HepG2 (cell line): ENCODE results near the gene PTPRF. TPM values are rescaled to one million over a fixed set of nuclear protein-coding genes. Genes with fewer than 3 reads are reported as not detected.

ENCODE experiments used
- BORCS8-MEF2B ChIP-seq: sonication (generic); formaldehyde crosslinking; IDR thresholded peaks from 2 replicates; pipeline ENCODE4 v1.8.0; 2022; ENCODE audit warnings: mild to moderate bottlenecking, missing genetic modification reagents
- HINFP ChIP-seq: sonication (generic); formaldehyde crosslinking; IDR thresholded peaks from 2 replicates; pipeline ENCODE4 v1.4.0; 2020; ENCODE audit warnings: low read depth, mild to moderate bottlenecking, missing genetic modification reagents
- KAT8 ChIP-seq: IDR thresholded peaks from 2 replicates; pipeline ENCODE4 v1.6.1; 2016; ENCODE audit warnings: missing genetic modification reagents, missing compliant biosample characterization
- KDM5A ChIP-seq: fragments of 200-600 bp; sonication (generic); IDR thresholded peaks from 2 replicates; pipeline ENCODE4 v1.7.0; 2018; ENCODE audit warnings: antibody characterized with exemption, mild to moderate bottlenecking, low read length, borderline replicate concordance
- NCOA2 ChIP-seq: sonication (generic); formaldehyde crosslinking; IDR thresholded peaks from 2 replicates; pipeline ENCODE4 v1.8.0; 2022; ENCODE audit warnings: inconsistent platforms
- NFKBIZ ChIP-seq: IDR thresholded peaks from 2 replicates; pipeline ENCODE4 v1.6.1; 2018; ENCODE audit warnings: missing genetic modification reagents, missing compliant biosample characterization
- NR0B2 ChIP-seq: sonication (generic); formaldehyde crosslinking; IDR thresholded peaks from 2 replicates; pipeline ENCODE4 v1.4.0; 2020; ENCODE audit warnings: mild to moderate bottlenecking, missing genetic modification reagents
- PAXIP1 ChIP-seq: sonication (generic); formaldehyde crosslinking; conservative IDR thresholded peaks from 2 replicates; pipeline ENCODE4 v1.4.0; 2020; ENCODE audit warnings: mild to moderate bottlenecking, missing genetic modification reagents, moderate library complexity
- PHF21A ChIP-seq: sonication (generic); formaldehyde crosslinking; IDR thresholded peaks from 2 replicates; pipeline ENCODE4 v1.5.0; 2020; ENCODE audit warnings: mild to moderate bottlenecking, missing genetic modification reagents
- RNF2 ChIP-seq: fragments of 450-650 bp; conservative IDR thresholded peaks from 2 replicates; pipeline ENCODE4 v1.6.1; 2016; ENCODE audit warnings: low read depth
- SCMH1 ChIP-seq: sonication (generic); formaldehyde crosslinking; IDR thresholded peaks from 2 replicates; pipeline ENCODE4 v1.9.0; 2021; ENCODE audit warnings: missing genetic modification reagents, mild to moderate bottlenecking, borderline replicate concordance
- THAP11 ChIP-seq: IDR thresholded peaks from 2 replicates; pipeline ENCODE4 v1.6.1; 2016; ENCODE audit warnings: missing biosample characterization, missing genetic modification reagents
- ZFP36L1 ChIP-seq: sonication (generic); formaldehyde crosslinking; IDR thresholded peaks from 2 replicates; pipeline ENCODE4 v1.8.0; 2022; ENCODE audit warnings: mild to moderate bottlenecking, missing genetic modification reagents, moderate library complexity
- ZFY ChIP-seq: sonication (generic); formaldehyde crosslinking; IDR thresholded peaks from 2 replicates; pipeline ENCODE4 v1.4.0; 2020; ENCODE audit warnings: missing genetic modification reagents
- ZNF256 ChIP-seq: sonication (generic); formaldehyde crosslinking; conservative IDR thresholded peaks from 2 replicates; pipeline ENCODE4 v1.4.0; 2020; ENCODE audit warnings: missing genetic modification reagents
- ZNF263 ChIP-seq: sonication (generic); formaldehyde crosslinking; IDR thresholded peaks from 2 replicates; pipeline ENCODE4 v1.4.0; 2020; ENCODE audit warnings: missing genetic modification reagents
- ZNF275 ChIP-seq: sonication (generic); formaldehyde crosslinking; IDR thresholded peaks from 2 replicates; pipeline ENCODE4 v1.8.0; 2022; ENCODE audit warnings: missing genetic modification reagents, mild to moderate bottlenecking, inconsistent platforms, borderline replicate concordance
- ZNF335 ChIP-seq: sonication (generic); formaldehyde crosslinking; IDR thresholded peaks from 2 replicates; pipeline ENCODE4 v1.4.0; 2020; ENCODE audit warnings: missing genetic modification reagents
- ZNF354B ChIP-seq: sonication (generic); formaldehyde crosslinking; IDR thresholded peaks from 2 replicates; pipeline ENCODE4 v1.8.0; 2022; ENCODE audit warnings: mild to moderate bottlenecking, missing genetic modification reagents
- ZNF710 ChIP-seq: sonication (generic); formaldehyde crosslinking; IDR thresholded peaks from 2 replicates; pipeline ENCODE4 v1.5.0; 2020; ENCODE audit warnings: mild to moderate bottlenecking, missing genetic modification reagents, borderline replicate concordance
- ZNF747 ChIP-seq: sonication (generic); formaldehyde crosslinking; IDR thresholded peaks from 2 replicates; pipeline ENCODE4 v1.8.1; 2023; ENCODE audit warnings: missing genetic modification reagents, mild to moderate bottlenecking, borderline replicate concordance
- ZSCAN9 ChIP-seq: IDR thresholded peaks from 2 replicates; pipeline ENCODE4 v1.6.1; 2016; ENCODE audit warnings: borderline replicate concordance
- polyA plus RNA-seq, 8 experiments: library from polyadenylated mRNA; depleted of rRNA in 3 of 8; stranded (reverse) in 7 of 8; unstranded in 1 of 8; fragments of >200 nt; fragmentation: Illumina TruSeq in 4 of 8; extraction: Trizol in 4 of 8; gene quantifications; 2 replicates each; pipeline versions ENCODE4 v1.2.1 to v1.2.3, GENCODE V29; 2011 to 2016; ENCODE audit warnings: low read depth in 4 of 8, missing spikeins in 1 of 8, mixed read lengths in 1 of 8; ENCODE audit not compliant: insufficient read depth in 1 of 8
- total RNA-seq, 5 experiments: library from RNA; depleted of rRNA; stranded (reverse); fragments of >200 nt; fragmentation: Illumina TruSeq; extraction: Trizol; gene quantifications; 2 replicates each; pipeline ENCODE4 v1.2.3, GENCODE V29; 2016; ENCODE audit warnings: low read depth in 1 of 5

PTPRF gene
- total and polyA plus RNA-seq, 2 of the 13 experiments (the other 11 are each of a cell fraction or from before 2014, with no cell fraction given): 55.9 to 167 TPM

- TF ChIP-seq ZFP36L1 (CRISPR knock-in tag): no peak
- peak; percentile 82 for TF ChIP-seq PAXIP1 (CRISPR knock-in tag)
- TF ChIP-seq ZNF354B: no peak
- no peak for TF ChIP-seq NR0B2 (CRISPR knock-in tag)
- no peak for TF ChIP-seq ZNF710
- 0 out of 2 replicates have a peak, but pooled peaks have one; percentile 14 for TF ChIP-seq NCOA2 (CRISPR knock-in tag)
- TF ChIP-seq RNF2: no peak
- no peak for TF ChIP-seq SCMH1
- no peak for TF ChIP-seq ZNF335
- no peak for TF ChIP-seq ZNF275 (CRISPR knock-in tag)
- peak; percentile 58; the same call in 1 of the 2 replicates for TF ChIP-seq ZNF263 (CRISPR knock-in tag)
- peak; percentile 54; the same call in 1 of the 2 replicates for TF ChIP-seq ZFY (CRISPR knock-in tag)
- no peak for TF ChIP-seq NFKBIZ (CRISPR knock-in tag)
- no peak for TF ChIP-seq KDM5A
- peak; percentile 43; the same call in 1 of the 2 replicates for TF ChIP-seq ZNF747 (CRISPR knock-in tag)
- TF ChIP-seq PHF21A (CRISPR knock-in tag): peak; percentile 57; the same call in 1 of the 2 replicates
- TF ChIP-seq KAT8 (CRISPR knock-in tag): no peak
- no peak for TF ChIP-seq HINFP (CRISPR knock-in tag)
- no peak for TF ChIP-seq ZNF256 (CRISPR knock-in tag)
- TF ChIP-seq THAP11: 0 out of 2 replicates have a peak, but pooled peaks have one; percentile 14
- no peak for TF ChIP-seq BORCS8-MEF2B (CRISPR knock-in tag)
- no peak for TF ChIP-seq ZSCAN9 (CRISPR knock-in tag)
Measured at GRCh38 chr1:43541721-43542401, 11.2 kb downstream of the PTPRF start (continued).
